Measurements from ENCODE around the gene GTF3C2. TPM values are rescaled to one million over a fixed set of nuclear protein-coding genes. Genes with fewer than 3 reads are reported as not detected.
"Not testable (repeated sequence)": the region's sequence is repeated elsewhere in the genome, so short reads cannot be mapped to it uniquely, and the experiment has no call there.

Gene GTF3C2
- total RNA-seq, 1 experiment from 2014 or later: 89.3 TPM

- TF ChIP-seq CTCF (conservative IDR thresholded peaks at IDR 0.05; ENCODE audit: low read depth, low read length) (no peak), EZH2 (IDR thresholded peaks at IDR 0.05; ENCODE audit: borderline replicate concordance, low read depth, low read length, poor library complexity, severe bottlenecking) (no peak)
- H3K4me1 ChIP-seq (ENCODE audit: insufficient read depth, low read length, poor library complexity, severe bottlenecking): peaks cover 6% of the 10 kb centered on the region
- no peak overlapping the region for H3K27ac ChIP-seq (ENCODE audit: low read depth, low read length, poor library complexity, severe bottlenecking)
- DNase-seq (ENCODE audit: low spot score): peak; percentile 42
- H3K27me3 ChIP-seq (replicated peaks; ENCODE audit: insufficient read depth, low read depth, low read length, poor library complexity): no peaks in the 10 kb centered on the region
- ChIA-PET POLR2A (ENCODE audit: low non-redundant PET) (no interaction called here), CTCF (interaction anchor here (0.5 kb wide), 1 partner anchor 240 kb away, joined by 6 read pairs; no protein-coding TSS in a partner anchor)
- H3K4me3 ChIP-seq (ENCODE audit: low read depth, low read length, poor library complexity, severe bottlenecking): no peak overlapping the region
- H3K9me3 ChIP-seq (ENCODE audit: low read depth, low read length, poor library complexity, severe bottlenecking): no peaks in the 10 kb centered on the region
- intact Hi-C loops (cut with micrococcal nuclease; ENCODE audit: unreplicated experiment): no loop called here
- peaks cover 3% of the 10 kb centered on the region for H3K36me3 ChIP-seq (ENCODE audit: insufficient read depth, low read length, poor library complexity, severe bottlenecking)
- no TSS peak for BruUV-seq (replicated peaks)
Measured at GRCh38 chr2:27320958-27321543, 35.5 kb downstream of the GTF3C2 start.

- H3K36me3 ChIP-seq (ENCODE audit: insufficient read depth, low read length, poor library complexity, severe bottlenecking); intact Hi-C loops (cut with micrococcal nuclease; ENCODE audit: unreplicated experiment); CTCF ChIA-PET; H3K27me3 ChIP-seq (replicated peaks; ENCODE audit: insufficient read depth, low read depth, low read length, poor library complexity); H3K27ac ChIP-seq (ENCODE audit: low read depth, low read length, poor library complexity, severe bottlenecking); H3K4me1 ChIP-seq (ENCODE audit: insufficient read depth, low read length, poor library complexity, severe bottlenecking); DNase-seq (ENCODE audit: low spot score); POLR2A ChIA-PET (ENCODE audit: low non-redundant PET); H3K4me3 ChIP-seq (ENCODE audit: low read depth, low read length, poor library complexity, severe bottlenecking); BruUV-seq (replicated peaks); H3K9me3 ChIP-seq (ENCODE audit: low read depth, low read length, poor library complexity, severe bottlenecking): not testable (repeated sequence)
Measured at GRCh38 chr2:27319839-27320238, 36.7 kb downstream of the GTF3C2 start.

GRCh38 chr2:27316655-27317412 lies 39.7 kb downstream of the GTF3C2 start:
- Histone ChIP-seq H3K9me3 (ENCODE audit: low read depth, low read length, poor library complexity, severe bottlenecking) (no peaks in the 10 kb centered on the region), H3K27ac (ENCODE audit: low read depth, low read length, poor library complexity, severe bottlenecking) (no peak overlapping the region), H3K4me1 (ENCODE audit: insufficient read depth, low read length, poor library complexity, severe bottlenecking) (peaks cover 4% of the 10 kb centered on the region), H3K36me3 (ENCODE audit: insufficient read depth, low read length, poor library complexity, severe bottlenecking) (no peaks in the 10 kb centered on the region), H3K27me3 (replicated peaks; ENCODE audit: insufficient read depth, low read depth, low read length, poor library complexity) (no peaks in the 10 kb centered on the region), H3K4me3 (ENCODE audit: low read depth, low read length, poor library complexity, severe bottlenecking) (no peak overlapping the region)
- no peak for TF ChIP-seq CTCF (conservative IDR thresholded peaks at IDR 0.05; ENCODE audit: low read depth, low read length)
- TF ChIP-seq EZH2 (IDR thresholded peaks at IDR 0.05; ENCODE audit: borderline replicate concordance, low read depth, low read length, poor library complexity, severe bottlenecking): no peak
- ChIA-PET CTCF (no interaction called here), POLR2A (ENCODE audit: low non-redundant PET) (no interaction called here)
- BruUV-seq (replicated peaks): no TSS peak
- intact Hi-C loops (cut with micrococcal nuclease; ENCODE audit: unreplicated experiment): no loop called here
- DNase-seq (ENCODE audit: low spot score): no peak

All from A673 (cell line).